Heart left ventricle (tissue), 16 donors: ENCODE data around the gene FXYD5. TPM values are rescaled to one million over a fixed set of nuclear protein-coding genes. Genes with fewer than 3 reads are reported as not detected.

Experiments used
- ATAC-seq, 4 donors: fragments of 200-7000 bp; cut with Tn5 transposase; one replicate each; pipeline ENCODE4 v1.9.1; 2020 to 2022; ENCODE audit warnings: moderate library complexity in 4 of 4, mild to moderate bottlenecking in 3 of 4, moderate number of reproducible peaks in 1 of 4
- DNase-seq, 5 donors: peaks; one replicate each; pipeline ENCODE4 v3.0.0-alpha.2; 2020
- H3K27ac ChIP-seq, 12 donors: fragments of 200-600 bp; sonication (generic) in 4 of 12; one replicate each; pipeline versions ENCODE4 v1.5.0 to v1.8.0; 2016 to 2022; ENCODE audit warnings: mild to moderate bottlenecking in 2 of 12
- H3K27me3 ChIP-seq, 9 donors: fragments of 200-600 bp; sonication (generic) in 2 of 9; one replicate each; pipeline versions ENCODE4 v1.5.1 to v1.8.0; 2016 to 2022; ENCODE audit warnings: mild to moderate bottlenecking in 3 of 9
- H3K36me3 ChIP-seq, 9 donors: fragments of 200-600 bp; sonication (generic) in 2 of 9; one replicate each; pipeline versions ENCODE4 v1.5.0 to v1.8.0; 2018 to 2022; ENCODE audit warnings: mild to moderate bottlenecking in 2 of 9
- H3K4me1 ChIP-seq, 12 donors: fragments of 200-600 bp; sonication (generic) in 4 of 12; one replicate each; pipeline versions ENCODE4 v1.5.0 to v1.8.0; 2016 to 2022; ENCODE audit warnings: mild to moderate bottlenecking in 3 of 12
- H3K4me3 ChIP-seq, 12 donors: fragments of 200-600 bp; sonication (generic) in 4 of 12; one replicate each; pipeline versions ENCODE4 v1.5.0 to v1.8.0; 2017 to 2022; ENCODE audit warnings: mild to moderate bottlenecking in 9 of 12, moderate library complexity in 4 of 12
- H3K9me3 ChIP-seq, 12 donors: fragments of 200-600 bp; sonication (generic) in 4 of 12; one replicate each; pipeline versions ENCODE4 v1.5.0 to v1.8.0; 2016 to 2022; ENCODE audit warnings: mild to moderate bottlenecking in 1 of 12
- POLR2A ChIP-seq, 2 donors: fragments of 450-650 bp; IDR thresholded peaks; one replicate each; pipeline ENCODE4 v1.6.1; 2017; ENCODE audit warnings: antibody characterized with exemption in 2 of 2, mild to moderate bottlenecking in 2 of 2, moderate library complexity in 2 of 2
- WGBS, 4 donors: extraction: QIAGEN DNeasy Blood & Tissue Kit in 2 of 4; methylation state at CpG; one replicate each; pipeline versions ENCODE4 v1.1.5 to v1.1.7; 2013 to 2018; 5-methylcytosine and 5-hydroxymethylcytosine counted together
- intact Hi-C, 10 donors: fragments of 100-400 bp; cut with DNase I; formaldehyde crosslinking; loops; one replicate each; pipeline versions ENCODE4 v1.11.1 to v1.14.2; 2022
- polyA plus RNA-seq, 2 donors: library from polyadenylated mRNA; stranded (reverse); fragments of 200-250 nt; gene quantifications; one replicate each; pipeline ENCODE4 v1.2.3, GENCODE V29; 2013
- total RNA-seq, 9 donors: library from RNA; depleted of rRNA in 2 of 9; stranded (reverse); fragments of >200 nt in 2 of 9; fragmentation: NEBNext Ultra II Directional in 3 of 9; extraction: Animal tissue kit (Norgen Biotek cat#: 25700) in 3 of 9; gene quantifications; one replicate each; pipeline versions ENCODE4 v1.1.0 to v1.2.4, GENCODE V29; 2016 to 2023
- TF ChIP-seq, protein P1 (sequence below), 12 donors: fragments of 200-600 bp; sonication (generic) in 4 of 12; IDR thresholded peaks; one replicate each; pipeline versions ENCODE4 v1.5.0 to v1.8.0; 2018 to 2022; ENCODE audit warnings: antibody characterized with exemption in 12 of 12, mild to moderate bottlenecking in 5 of 12
- donor health status: ischemic (EF 13 %, LVEDD 7.1; RV severe dilation, severe dysfunction).
- donor health status: healthy with polysubstance abuse.
- donor health status: DM: no; HTN: yes; CAD: no.
- donor health status: DM: no; HTN: no; CAD: no.
- donor health status: ischemic (EF 25% LVEDD 6.9; RV normal size, moderate dysfunction).
- donor health status: ischemic (EF 25% LVEDD 5.7; RV mildly dilated, moderate dysfunction).
- donor health status: healthy.
- donor health status: DM: yes; HTN: yes; CAD: no.
- donor health status: ischemic (EF 35%, LVEDD 5.7; RV mildly dilated, moderate dysfunction).
- donor health status: nonischemic (EF 11% LVEDD 7.7; RV severe dilation, severe dysfunction).
- donor health status: DM: yes; HTN: yes; CAD: no.
- donor health status: PGD.
- donor health status: ischemic (EF 29% LVEDD 5.4; RV normal size, mild dysfunction).
- donor health status: nonischemic (EF 23%, LVEDD 6.1; RV moderate dilation, normal function).

FXYD5 gene
- total and polyA plus RNA-seq, 11 donors, result 15.3 to 87.9 (median 25.6) TPM

DNA sequence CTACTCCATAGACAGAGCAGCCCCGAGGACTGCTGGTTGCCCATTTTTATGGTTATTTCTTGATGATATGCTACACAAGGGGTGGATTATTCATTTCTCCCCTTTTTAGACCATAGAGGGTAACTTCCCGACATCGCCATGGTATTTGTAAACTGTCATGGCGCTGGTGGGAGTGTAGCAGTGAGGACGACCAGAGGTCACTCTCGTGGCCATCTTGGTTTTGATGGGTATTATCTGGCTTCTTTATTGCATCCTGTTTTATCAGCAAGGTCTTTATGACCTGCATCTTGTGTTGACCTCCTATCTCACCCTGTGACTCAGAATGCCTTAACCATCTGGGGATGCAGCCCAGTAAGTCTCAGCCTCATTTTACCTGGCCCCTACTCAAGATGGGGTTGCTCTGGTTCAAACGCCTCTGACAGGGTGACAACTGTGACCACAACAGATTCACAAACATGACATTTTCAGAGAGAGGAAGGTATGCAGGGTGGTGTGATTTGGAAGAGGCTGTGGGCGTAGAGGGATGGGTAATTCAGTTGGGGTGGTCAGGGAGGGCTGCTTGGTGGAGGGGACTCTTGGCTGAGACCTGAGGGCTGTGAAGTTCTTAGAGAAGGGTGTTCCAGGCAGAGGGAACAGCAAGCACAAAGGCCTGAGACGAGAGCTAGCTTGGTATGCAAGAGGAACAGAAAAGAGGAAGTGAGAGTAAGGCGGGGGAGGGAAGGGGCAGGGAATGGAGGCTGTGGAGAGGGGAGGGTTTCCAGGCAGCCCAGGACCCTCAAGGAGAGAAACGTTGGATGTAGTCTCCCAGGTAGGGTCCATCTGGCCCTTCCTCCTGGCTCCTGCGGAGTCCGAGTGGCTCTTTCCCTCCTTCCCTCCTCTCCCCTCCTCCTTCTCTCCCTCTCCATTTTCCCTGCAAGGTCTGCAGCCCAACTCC is 50.5 kb downstream of the FXYD5 start:
- DNase-seq (peak in 2 of 5 donors; percentile 36 to 41), ATAC-seq (peak in 3 of 4 donors; percentile 41 to 77 (median 73))
- intact Hi-C loops, result no loop called here
- WGBS, 4 donors, result 74 to 79% (median 75%) methylated on average over 13 of the region's 13 CpGs
- H3K4me1 ChIP-seq, result peaks cover 0 to 44% (median 0%) of the 10 kb centered on the region in 12 donors
- H3K27ac ChIP-seq, result peak overlapping the region in 1 of 12 donors; percentile 75
- no peaks in the 10 kb centered on the region for H3K36me3 ChIP-seq
- peaks cover 0 to 3% (median 0%) of the 10 kb centered on the region in 12 donors for H3K9me3 ChIP-seq
- H3K27me3 ChIP-seq, result peaks cover 0 to 3% (median 0%) of the 10 kb centered on the region in 9 donors
- TF ChIP-seq POLR2A (IDR thresholded peaks at IDR 0.05), result no peak
- TF ChIP-seq, protein P1, sequence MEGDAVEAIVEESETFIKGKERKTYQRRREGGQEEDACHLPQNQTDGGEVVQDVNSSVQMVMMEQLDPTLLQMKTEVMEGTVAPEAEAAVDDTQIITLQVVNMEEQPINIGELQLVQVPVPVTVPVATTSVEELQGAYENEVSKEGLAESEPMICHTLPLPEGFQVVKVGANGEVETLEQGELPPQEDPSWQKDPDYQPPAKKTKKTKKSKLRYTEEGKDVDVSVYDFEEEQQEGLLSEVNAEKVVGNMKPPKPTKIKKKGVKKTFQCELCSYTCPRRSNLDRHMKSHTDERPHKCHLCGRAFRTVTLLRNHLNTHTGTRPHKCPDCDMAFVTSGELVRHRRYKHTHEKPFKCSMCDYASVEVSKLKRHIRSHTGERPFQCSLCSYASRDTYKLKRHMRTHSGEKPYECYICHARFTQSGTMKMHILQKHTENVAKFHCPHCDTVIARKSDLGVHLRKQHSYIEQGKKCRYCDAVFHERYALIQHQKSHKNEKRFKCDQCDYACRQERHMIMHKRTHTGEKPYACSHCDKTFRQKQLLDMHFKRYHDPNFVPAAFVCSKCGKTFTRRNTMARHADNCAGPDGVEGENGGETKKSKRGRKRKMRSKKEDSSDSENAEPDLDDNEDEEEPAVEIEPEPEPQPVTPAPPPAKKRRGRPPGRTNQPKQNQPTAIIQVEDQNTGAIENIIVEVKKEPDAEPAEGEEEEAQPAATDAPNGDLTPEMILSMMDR (IDR thresholded peaks at IDR 0.05), result no peak
- no peak overlapping the region for H3K4me3 ChIP-seq

DNA sequence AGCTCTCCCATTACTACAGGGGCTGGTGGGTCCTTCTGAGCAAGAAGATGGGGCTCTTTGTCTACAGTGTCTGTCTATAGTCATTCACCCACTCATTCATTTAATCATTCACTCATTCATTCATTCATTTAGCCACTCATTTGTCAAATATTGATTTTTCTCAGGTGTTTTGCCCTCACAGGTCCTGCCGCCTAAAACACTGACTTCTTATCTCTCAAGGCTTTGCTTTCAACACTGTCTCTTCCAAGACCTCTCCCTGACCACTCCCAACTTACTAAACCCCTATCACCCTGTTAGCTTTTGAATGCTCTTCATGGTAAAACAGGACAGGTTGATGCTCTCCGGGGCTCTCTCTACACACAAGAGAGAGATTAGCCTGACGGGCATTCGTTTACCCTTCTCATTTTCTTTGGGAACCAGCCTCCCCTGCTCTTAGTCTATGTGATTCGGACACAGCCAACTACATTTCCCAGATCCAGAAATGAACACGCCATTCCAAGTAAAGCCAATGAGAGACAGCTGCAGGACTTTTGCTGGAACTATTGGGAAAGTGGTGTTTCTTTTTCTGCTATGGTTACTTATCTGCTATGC is 51.3 kb downstream of the FXYD5 start:
- H3K27ac ChIP-seq, result peak overlapping the region in 1 of 12 donors; percentile 75
- peaks cover 0 to 3% (median 0%) of the 10 kb centered on the region in 9 donors for H3K27me3 ChIP-seq
- no peak for TF ChIP-seq POLR2A (IDR thresholded peaks at IDR 0.05)
- TF ChIP-seq, protein P1 (IDR thresholded peaks at IDR 0.05), result no peak
- peaks cover 0 to 3% (median 0%) of the 10 kb centered on the region in 12 donors for H3K9me3 ChIP-seq
- DNase-seq (no peak), ATAC-seq (no peak)
- H3K4me1 ChIP-seq, result peaks cover 0 to 48% (median 0%) of the 10 kb centered on the region in 12 donors
- intact Hi-C loops, result no loop called here
- H3K36me3 ChIP-seq, result no peaks in the 10 kb centered on the region
- no peak overlapping the region for H3K4me3 ChIP-seq
- WGBS, 4 donors, result 75 to 83% (median 78%) methylated on average over 6 of the region's 6 CpGs

DNA sequence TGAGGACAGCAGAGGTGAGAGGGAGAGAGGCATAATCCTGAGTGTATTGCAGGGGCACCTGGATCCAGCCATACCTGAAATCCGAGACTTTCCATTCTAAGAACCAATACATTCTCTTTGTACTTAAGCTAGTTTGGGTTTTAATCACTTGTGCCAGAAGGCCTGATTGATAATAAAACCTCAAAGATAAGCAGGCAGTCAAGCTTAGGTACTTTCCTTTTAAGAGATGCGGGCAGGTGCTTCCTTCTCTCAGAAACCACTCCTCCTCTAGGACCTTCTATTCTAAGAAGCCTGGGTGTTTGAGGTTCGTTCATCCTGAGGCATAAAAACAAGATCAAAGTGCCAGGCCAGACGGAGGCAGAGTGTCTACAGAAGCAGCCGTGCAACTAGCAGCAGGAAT is 51.8 kb downstream of the FXYD5 start:
- Histone ChIP-seq H3K4me3 (no peak overlapping the region), H3K4me1 (peaks cover 0 to 54% (median under 1%) of the 10 kb centered on the region in 12 donors), H3K27ac (peak overlapping the region in 1 of 12 donors; percentile 81), H3K27me3 (peaks cover 0 to 3% (median 0%) of the 10 kb centered on the region in 9 donors), H3K36me3 (no peaks in the 10 kb centered on the region), H3K9me3 (peaks cover 0 to 3% (median 0%) of the 10 kb centered on the region in 12 donors)
- WGBS, 4 donors, result 64 to 73% (median 71%) methylated on average over 5 of the region's 5 CpGs
- DNase-seq (no peak), ATAC-seq (no peak)
- intact Hi-C loops, result no loop called here
- TF ChIP-seq POLR2A (IDR thresholded peaks at IDR 0.05), result no peak
- TF ChIP-seq, protein P1 (IDR thresholded peaks at IDR 0.05), result no peak

DNA sequence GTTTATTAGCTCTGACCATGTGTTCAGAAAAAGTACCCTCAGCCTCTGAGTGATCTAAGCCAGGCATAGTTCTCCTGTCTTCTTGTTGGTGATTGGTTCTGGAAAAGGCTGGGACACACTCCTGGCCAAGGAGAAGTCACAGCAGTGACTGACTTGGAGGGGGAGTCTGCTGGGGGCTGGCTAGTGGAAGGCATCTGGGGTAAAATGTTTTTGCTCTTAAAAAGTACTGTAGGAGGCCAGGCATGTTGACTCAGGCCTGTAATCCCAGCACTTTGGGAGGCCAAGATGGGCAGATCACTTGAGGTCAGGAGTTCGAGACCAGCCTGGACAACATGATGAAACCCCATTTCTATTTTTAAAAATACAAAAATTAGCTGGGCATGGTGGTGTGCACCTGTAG is 52.3 kb downstream of the FXYD5 start:
- H3K27me3 ChIP-seq, result peaks cover 0 to under 1% (median 0%) of the 10 kb centered on the region in 9 donors
- H3K27ac ChIP-seq, result peak overlapping the region in 1 of 12 donors; percentile 81
- H3K9me3 ChIP-seq, result peaks cover 0 to 3% (median 0%) of the 10 kb centered on the region in 12 donors
- H3K4me3 ChIP-seq, result no peak overlapping the region
- WGBS, 4 donors, result 94 to 100% (median 96%) methylated on average over 1 of the region's 1 CpG
- H3K36me3 ChIP-seq, result no peaks in the 10 kb centered on the region
- H3K4me1 ChIP-seq, result peaks cover 0 to 58% (median 2%) of the 10 kb centered on the region in 12 donors
- no peak for TF ChIP-seq POLR2A (IDR thresholded peaks at IDR 0.05)
- TF ChIP-seq, protein P1 (IDR thresholded peaks at IDR 0.05), result no peak
- DNase-seq, result peak in 1 of 5 donors; percentile 1
- intact Hi-C loops, result no loop called here
- ATAC-seq, result no peak
